Measurements from ENCODE around the gene KIF7. TPM values are rescaled to one million over a fixed set of nuclear protein-coding genes. Genes with fewer than 3 reads are reported as not detected.

Gene KIF7
- polyA plus RNA-seq, 1 donor from 2014 or later, result 5.2 TPM

DNA sequence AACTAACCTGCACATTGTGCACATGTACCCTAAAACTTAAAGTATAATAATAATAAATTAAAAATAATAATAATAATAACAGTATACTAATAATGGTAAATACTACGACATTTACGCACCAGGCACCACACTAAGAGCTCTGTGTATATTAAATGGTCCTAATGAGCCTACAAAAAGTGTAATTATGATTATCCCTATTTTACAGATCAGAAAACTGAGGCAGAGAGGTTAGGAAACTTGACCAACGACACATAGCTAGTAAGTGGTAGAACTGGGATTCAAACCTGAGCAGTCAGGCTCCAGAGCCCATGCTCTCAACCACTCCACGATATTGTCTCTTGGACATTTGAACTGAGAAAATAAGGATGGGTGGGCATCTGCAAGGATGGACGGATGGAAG is 15.0 kb downstream of the KIF7 start:
- Histone ChIP-seq H2AFZ (ENCODE audit: low read depth, low read length) (no peak overlapping the region), H3K9me3 (ENCODE audit: low read length) (no peaks in the 10 kb centered on the region), H3K27me3 (ENCODE audit: insufficient read depth, low read depth, low read length) (no peaks in the 10 kb centered on the region), H3K9me2 (ENCODE audit: insufficient read depth, low read length) (no peaks in the 10 kb centered on the region), H3K79me2 (replicated peaks; ENCODE audit: insufficient read depth, low read length) (no peaks in the 10 kb centered on the region), H3F3A (ENCODE audit: insufficient read depth, low read length, poor library complexity, severe bottlenecking) (no peaks in the 10 kb centered on the region), H3K27ac (ENCODE audit: low read length) (no peak overlapping the region), H3K9ac (ENCODE audit: low read length) (no peak overlapping the region), H4K20me1 (ENCODE audit: insufficient read depth) (no peaks in the 10 kb centered on the region), H3K4me2 (ENCODE audit: low read length) (no peak overlapping the region), H3K4me3 (ENCODE audit: low read length) (no peak overlapping the region), H3K36me3 (ENCODE audit: insufficient read depth, low read length) (no peaks in the 10 kb centered on the region)
- no peak for TF ChIP-seq REST (IDR thresholded peaks at IDR 0.05; ENCODE audit: borderline replicate concordance)
- TF ChIP-seq RAD21 (conservative IDR thresholded peaks at IDR 0.05), result no peak
- no peak for TF ChIP-seq POLR2AphosphoS5 (IDR thresholded peaks at IDR 0.05)

- TF ChIP-seq EZH2 (IDR thresholded peaks at IDR 0.05; ENCODE audit: borderline replicate concordance, insufficient read depth, low read length, poor library complexity, severe bottlenecking) (no peak), POLR2AphosphoS5 (IDR thresholded peaks at IDR 0.05) (no peak), SMC3 (conservative IDR thresholded peaks at IDR 0.05; ENCODE audit: poor library complexity) (no peak), MXI1 (conservative IDR thresholded peaks at IDR 0.05; ENCODE audit: poor library complexity, severe bottlenecking) (no peak), TAF1 (IDR thresholded peaks at IDR 0.05; ENCODE audit: low read depth) (no peak), REST (IDR thresholded peaks at IDR 0.05; ENCODE audit: borderline replicate concordance) (no peak), CTCF (IDR thresholded peaks at IDR 0.05; ENCODE audit: poor library complexity, severe bottlenecking) (no peak), EP300 (conservative IDR thresholded peaks at IDR 0.05; ENCODE audit: poor library complexity, severe bottlenecking) (no peak), RAD21 (conservative IDR thresholded peaks at IDR 0.05) (no peak)
- Histone ChIP-seq H3K79me2 (replicated peaks; ENCODE audit: insufficient read depth, low read length) (no peaks in the 10 kb centered on the region), H3F3A (ENCODE audit: insufficient read depth, low read length, poor library complexity, severe bottlenecking) (no peaks in the 10 kb centered on the region), H3K4me3 (ENCODE audit: low read length) (no peak overlapping the region), H3K9me3 (ENCODE audit: low read length) (no peaks in the 10 kb centered on the region), H3K27me3 (ENCODE audit: insufficient read depth, low read depth, low read length) (no peaks in the 10 kb centered on the region), H3K36me3 (ENCODE audit: insufficient read depth, low read length) (peaks cover 8% of the 10 kb centered on the region), H4K20me1 (ENCODE audit: insufficient read depth) (no peaks in the 10 kb centered on the region), H3K4me2 (ENCODE audit: low read length) (no peak overlapping the region), H3K27ac (ENCODE audit: low read length) (no peak overlapping the region), H2AFZ (ENCODE audit: low read depth, low read length) (no peak overlapping the region), H3K9ac (ENCODE audit: low read length) (no peak overlapping the region), H3K9me2 (ENCODE audit: insufficient read depth, low read length) (no peaks in the 10 kb centered on the region)
Measured at GRCh38 chr15:89633585-89633984, 21.7 kb downstream of the KIF7 start.
